Epithelial cell of esophagus (primary cell): ENCODE results near the gene PNPLA3.

ENCODE experiments used
- DNase-seq: peaks from one replicate; pipeline ENCODE4 v3.0.0; 2010; ENCODE audit warnings: low read depth
- H3K4me3 ChIP-seq: 2 replicates; pipeline ENCODE4 v1.5.1; 2011; ENCODE audit warnings: mild to moderate bottlenecking, low read length, control low read depth
- CTCF ChIP-seq: IDR thresholded peaks from 2 replicates; pipeline ENCODE4 v1.5.1; 2011; ENCODE audit warnings: low read depth, mild to moderate bottlenecking, low read length, control low read depth, inconsistent platforms; ENCODE audit not compliant: insufficient read depth; ENCODE audit errors: missing control alignments

Gene PNPLA3

GRCh38 chr22:43885786-43886185 lies 37.8 kb upstream of the PNPLA3 start:
- TF ChIP-seq CTCF: no peak
- H3K4me3 ChIP-seq: no peak overlapping the region
- no peak for DNase-seq

- no peak overlapping the region for H3K4me3 ChIP-seq
- no peak for DNase-seq
- TF ChIP-seq CTCF: no peak
Observed at GRCh38 chr22:43886231-43886630, 37.4 kb upstream of the PNPLA3 start.

- no peak overlapping the region for H3K4me3 ChIP-seq
- DNase-seq: no peak
- TF ChIP-seq CTCF: no peak
Observed at GRCh38 chr22:43887391-43887790, 36.2 kb upstream of the PNPLA3 start.

- no peak for DNase-seq
- no peak overlapping the region for H3K4me3 ChIP-seq
- no peak for TF ChIP-seq CTCF
Observed at GRCh38 chr22:43888740-43889139, 34.9 kb upstream of the PNPLA3 start.

GRCh38 chr22:43889201-43889859 lies 34.3 kb upstream of the PNPLA3 start:
- H3K4me3 ChIP-seq: no peak overlapping the region
- no peak for TF ChIP-seq CTCF
- no peak for DNase-seq

- peak; percentile 34 for TF ChIP-seq CTCF
- no peak overlapping the region for H3K4me3 ChIP-seq
- peak; percentile 47 for DNase-seq
Observed at GRCh38 chr22:43889860-43890253, 33.7 kb upstream of the PNPLA3 start.

GRCh38 chr22:43890901-43891331 lies 32.7 kb upstream of the PNPLA3 start:
- TF ChIP-seq CTCF: no peak
- DNase-seq: no peak
- H3K4me3 ChIP-seq: no peak overlapping the region
